Esophagus squamous epithelium (tissue), 4 donors: ENCODE results near the gene DNAJC4.

Experiments
- CTCF ChIP-seq, 6 experiments: fragments of 450-650 bp in 4 of 6; fragments of 200-600 bp in 2 of 6; sonication (generic) in 2 of 6; IDR thresholded peaks; one replicate each; pipeline ENCODE4 v1.5.1; 2016 to 2019; ENCODE audit warnings: antibody characterized with exemption in 6 of 6, mild to moderate bottlenecking in 4 of 6, moderate library complexity in 4 of 6
- POLR2A ChIP-seq, 4 donors: fragments of 450-650 bp; IDR thresholded peaks; one replicate each; pipeline ENCODE4 v1.6.1; 2017; ENCODE audit warnings: antibody characterized with exemption in 4 of 4, mild to moderate bottlenecking in 4 of 4, moderate library complexity in 3 of 4

GRCh38 chr11:64283092-64283491, 52.7 kb downstream of the DNAJC4 start:
- no peak for TF ChIP-seq POLR2A (IDR thresholded peaks at IDR 0.05)
- no peak for TF ChIP-seq CTCF (IDR thresholded peaks at IDR 0.05)
